SU-DHL-6 (cell line): ENCODE results near the gene KHSRP.

Experiments
- H2AFZ ChIP-seq: fragments of 200-600 bp; sonication (generic); 2 replicates; pipeline ENCODE4 v1.6.1; 2014; ENCODE audit warnings: low read depth, mild to moderate bottlenecking, moderate library complexity, mixed read lengths, antibody characterized with exemption, low read length; ENCODE audit not compliant: severe bottlenecking
- H3F3A ChIP-seq: fragments of 200-600 bp; shearing (Covaris generic); 2 replicates; pipeline ENCODE4 v1.6.0; 2016; ENCODE audit warnings: antibody characterized with exemption, mild to moderate bottlenecking; ENCODE audit not compliant: insufficient read depth
- H3K27ac ChIP-seq: fragments of 200-600 bp; sonication (generic); 2 replicates; pipeline ENCODE4 v1.5.1; 2016; ENCODE audit warnings: low read depth, mild to moderate bottlenecking, low read length, moderate library complexity, mixed read lengths
- H3K27me3 ChIP-seq: fragments of 200-600 bp; sonication (generic), shearing (Covaris generic); 2 replicates; pipeline ENCODE4 v1.6.0; 2014; ENCODE audit warnings: mild to moderate bottlenecking, low read length
- H3K36me3 ChIP-seq: fragments of 200-600 bp; sonication (generic); 2 replicates; pipeline ENCODE4 v1.6.1; 2014; ENCODE audit warnings: mild to moderate bottlenecking, low read length, mixed read lengths
- H3K4me2 ChIP-seq: fragments of 300-600, 200-600 bp; shearing (Covaris generic), sonication (generic); 2 replicates; pipeline ENCODE4 v1.6.0; 2014; ENCODE audit warnings: low read length, low read depth, mild to moderate bottlenecking; ENCODE audit not compliant: poor library complexity, severe bottlenecking
- H3K4me3 ChIP-seq: fragments of 200-600 bp; sonication (generic); 2 replicates; pipeline ENCODE4 v1.5.1; 2014; ENCODE audit warnings: antibody characterized with exemption, low read length, mild to moderate bottlenecking, mixed read lengths; ENCODE audit not compliant: insufficient read depth, poor library complexity, severe bottlenecking
- H3K79me2 ChIP-seq: fragments of 200-600 bp; sonication (generic); 2 replicates; pipeline ENCODE4 v1.6.1; 2014; ENCODE audit warnings: mild to moderate bottlenecking, low read length, moderate library complexity; ENCODE audit not compliant: insufficient read depth
- H3K9ac ChIP-seq: fragments of 200-600 bp; sonication (generic); 2 replicates; pipeline ENCODE4 v1.7.0; 2014; ENCODE audit warnings: mild to moderate bottlenecking, low read length
- H3K9me2 ChIP-seq: fragments of 200-600 bp; sonication (generic); replicated peaks from 2 replicates; pipeline ENCODE4 v1.6.1; 2014; ENCODE audit warnings: low read length; ENCODE audit not compliant: insufficient read depth
- H3K9me3 ChIP-seq: fragments of 200-600 bp; sonication (generic); 2 replicates; pipeline ENCODE4 v1.6.1; 2014; ENCODE audit warnings: low read length, mixed read lengths; ENCODE audit not compliant: insufficient read depth
- H4K20me1 ChIP-seq: fragments of 200-600 bp; sonication (generic); 2 replicates; pipeline ENCODE4 v1.6.1; 2014; ENCODE audit warnings: low read depth, mild to moderate bottlenecking, antibody characterized with exemption, low read length, moderate library complexity, mixed read lengths
- CTCF ChIP-seq: fragments of 200-600 bp; sonication (generic); IDR thresholded peaks from one replicate; pipeline ENCODE4 v1.5.1; 2017; ENCODE audit warnings: antibody characterized with exemption, mild to moderate bottlenecking, low read length, moderate library complexity; ENCODE audit not compliant: insufficient read depth, poor library complexity, severe bottlenecking
- EZH2phosphoT487 ChIP-seq: fragments of 200-600 bp; sonication (generic), shearing (Covaris generic); conservative IDR thresholded peaks from 2 replicates; pipeline ENCODE4 v1.6.1; 2018; ENCODE audit warnings: mild to moderate bottlenecking, antibody characterized with exemption, low read length, moderate library complexity, mixed read lengths

The KHSRP gene

GRCh38 chr19:6471076-6471475 lies 46.5 kb upstream of the KHSRP start:
- H3K9me3 ChIP-seq, result no peaks in the 10 kb centered on the region
- no peak overlapping the region for H3K4me2 ChIP-seq
- no peaks in the 10 kb centered on the region for H3K79me2 ChIP-seq
- H3K9ac ChIP-seq, result no peak overlapping the region
- no peaks in the 10 kb centered on the region for H3K9me2 ChIP-seq
- no peak overlapping the region for H3K4me3 ChIP-seq
- TF ChIP-seq CTCF (no peak), EZH2phosphoT487 (no peak)
- H2AFZ ChIP-seq, result no peak overlapping the region
- no peaks in the 10 kb centered on the region for H3K27me3 ChIP-seq
- no peaks in the 10 kb centered on the region for H3K36me3 ChIP-seq
- H3K27ac ChIP-seq, result no peak overlapping the region
- H4K20me1 ChIP-seq, result no peaks in the 10 kb centered on the region
- H3F3A ChIP-seq, result no peaks in the 10 kb centered on the region

- H3K36me3 ChIP-seq, result no peaks in the 10 kb centered on the region
Measured at GRCh38 chr19:6470173-6470572, 45.6 kb upstream of the KHSRP start.

GRCh38 chr19:6467384-6467783 lies 42.8 kb upstream of the KHSRP start:
- Histone ChIP-seq H3K27ac (no peak overlapping the region), H3K79me2 (no peaks in the 10 kb centered on the region), H4K20me1 (no peaks in the 10 kb centered on the region), H3F3A (no peaks in the 10 kb centered on the region), H3K9me3 (no peaks in the 10 kb centered on the region), H3K9me2 (no peaks in the 10 kb centered on the region), H3K4me3 (no peak overlapping the region), H3K4me2 (no peak overlapping the region), H2AFZ (no peak overlapping the region), H3K9ac (no peak overlapping the region), H3K27me3 (no peaks in the 10 kb centered on the region), H3K36me3 (no peaks in the 10 kb centered on the region)
- no peak for TF ChIP-seq EZH2phosphoT487
- TF ChIP-seq CTCF, result no peak

More at GRCh38 chr19:6470173-6470572, 45.6 kb upstream of the KHSRP start:
- H3K4me2 ChIP-seq, result no peak overlapping the region
- no peaks in the 10 kb centered on the region for H4K20me1 ChIP-seq
- no peaks in the 10 kb centered on the region for H3K79me2 ChIP-seq
- no peaks in the 10 kb centered on the region for H3K9me3 ChIP-seq
- no peaks in the 10 kb centered on the region for H3F3A ChIP-seq
- no peak for TF ChIP-seq EZH2phosphoT487
- TF ChIP-seq CTCF, result no peak
- H3K4me3 ChIP-seq, result no peak overlapping the region
- no peak overlapping the region for H2AFZ ChIP-seq
- no peaks in the 10 kb centered on the region for H3K9me2 ChIP-seq
- no peaks in the 10 kb centered on the region for H3K27me3 ChIP-seq
- H3K9ac ChIP-seq, result no peak overlapping the region
- H3K27ac ChIP-seq, result no peak overlapping the region
